22Rv1 (cell line): Measurements from ENCODE around the gene CNGB1.

ENCODE experiments used
- CTCF ChIP-seq: fragments of 450-650 bp; IDR thresholded peaks from 2 replicates; pipeline ENCODE4 v1.5.1; 2017; ENCODE audit warnings: mild to moderate bottlenecking
- ZFX ChIP-seq: fragments of 450-650 bp; IDR thresholded peaks from 2 replicates; pipeline ENCODE4 v1.6.1; 2017; ENCODE audit warnings: antibody characterized with exemption, borderline replicate concordance

- TF ChIP-seq CTCF, result no peak
- TF ChIP-seq ZFX, result no peak
These were observed 78.9 kb downstream of the CNGB1 start for GRCh38 chr16:57892041-57892440.
